ENCODE results near the gene GPR146.

DNA sequence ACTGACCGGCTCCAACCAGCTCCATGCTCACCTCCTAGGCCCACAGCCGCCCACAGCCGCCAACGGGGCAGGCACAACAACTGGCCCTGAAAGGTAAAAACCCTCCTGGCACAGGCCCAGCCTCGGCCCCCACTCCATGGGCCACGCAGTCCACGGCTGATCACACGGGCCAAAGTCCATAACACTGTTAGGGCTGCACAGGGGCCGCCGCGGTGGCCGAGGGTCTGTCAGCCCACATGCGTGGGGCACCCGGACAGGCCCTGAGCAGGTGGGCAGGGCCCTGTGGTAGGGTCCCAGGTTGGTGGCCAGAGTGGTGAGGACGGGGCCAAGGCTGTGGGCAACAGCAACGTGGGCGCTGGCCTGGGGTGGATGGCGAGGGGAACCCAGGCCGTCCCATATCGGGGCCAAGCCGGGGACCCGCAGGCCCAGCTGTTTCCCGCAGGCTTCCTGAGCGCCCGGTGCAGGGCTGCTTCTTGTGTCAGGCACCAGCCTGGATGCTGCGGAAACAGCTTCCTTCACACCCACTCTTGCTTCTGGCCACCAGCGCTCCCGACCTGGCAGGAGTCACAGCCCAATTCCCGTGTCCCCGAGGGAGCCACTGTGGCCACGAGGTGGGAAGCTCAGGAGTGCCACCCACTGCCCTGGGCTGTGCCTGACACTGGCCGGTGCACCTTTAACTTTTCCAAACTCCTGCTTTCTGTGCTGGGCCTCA is 32.2 kb upstream of the GPR146 start:
- TF ChIP-seq POLR2A (IDR thresholded peaks at IDR 0.05; ENCODE audit: low read length), result no peak
- TF ChIP-seq GATA1 (IDR thresholded peaks at IDR 0.05; ENCODE audit: low read depth, low read length), result no peak

Measured in erythroblast (primary cell).